ENCODE results near the gene YIPF5. TPM values are rescaled to one million over a fixed set of nuclear protein-coding genes. Genes with fewer than 3 reads are reported as not detected.
A peak's percentile ranks its signal among the peaks of the same experiment; 100 is the strongest.

The YIPF5 gene
- total RNA-seq, 1 donor from 2014 or later, result 37.9 TPM

DNA sequence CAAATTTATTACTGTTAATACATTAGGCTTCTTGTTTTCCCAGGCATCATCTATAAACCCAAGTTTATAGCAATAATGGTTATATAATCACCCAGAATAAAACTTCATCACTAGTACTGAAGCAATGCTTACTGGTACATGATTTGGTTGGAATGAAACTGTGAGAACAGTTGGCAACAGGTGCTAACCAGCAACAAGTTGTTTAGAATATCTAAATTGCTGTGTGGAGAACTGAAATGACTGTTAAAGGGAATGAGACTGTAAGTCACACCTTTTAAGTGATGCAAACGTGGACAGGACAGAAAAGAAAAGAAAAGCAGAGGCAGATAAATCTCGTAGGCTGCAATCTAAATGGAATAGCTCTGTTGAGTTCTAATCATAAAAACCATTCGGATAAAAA lies 2.5 kb downstream of the YIPF5 start:
- H3K4me1 Mint-ChIP-seq (ENCODE audit: low read depth), result peaks cover 45% of the 10 kb centered on the region
- no peaks in the 10 kb centered on the region for H3K9me3 Mint-ChIP-seq
- intact Hi-C loops (cut with micrococcal nuclease), result no loop called here
- DNase-seq (ENCODE audit: low spot score), result no peak
- peak overlapping the region; percentile 60 for H3K4me3 Mint-ChIP-seq
- peaks cover 4% of the 10 kb centered on the region for H3K27me3 Mint-ChIP-seq (ENCODE audit: insufficient read depth)
- H3K27ac Mint-ChIP-seq, result no peak overlapping the region
- H3K36me3 Mint-ChIP-seq (ENCODE audit: low read depth), result peaks cover 20% of the 10 kb centered on the region

DNA sequence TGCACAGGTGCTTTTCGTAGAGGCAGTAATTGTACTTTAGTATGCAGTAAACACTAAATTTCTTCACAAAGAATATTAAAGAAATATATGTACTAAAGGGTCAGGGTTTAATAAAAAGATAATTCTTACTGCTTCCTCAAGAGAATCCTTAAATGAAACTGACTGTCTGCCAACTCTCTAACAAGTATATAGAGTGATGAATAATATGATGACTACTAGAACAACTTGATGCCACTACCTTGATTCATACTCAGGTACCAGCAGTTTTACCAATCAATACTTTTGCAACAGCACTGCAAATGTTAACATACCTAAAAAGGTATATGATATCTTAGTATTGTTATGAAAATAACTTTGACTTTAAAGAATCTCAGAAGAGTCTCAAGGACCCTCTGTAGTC lies 3.8 kb downstream of the YIPF5 start:
- H3K9me3 Mint-ChIP-seq, result no peaks in the 10 kb centered on the region
- no peak for DNase-seq (ENCODE audit: low spot score)
- H3K36me3 Mint-ChIP-seq (ENCODE audit: low read depth), result peaks cover 31% of the 10 kb centered on the region

DNA sequence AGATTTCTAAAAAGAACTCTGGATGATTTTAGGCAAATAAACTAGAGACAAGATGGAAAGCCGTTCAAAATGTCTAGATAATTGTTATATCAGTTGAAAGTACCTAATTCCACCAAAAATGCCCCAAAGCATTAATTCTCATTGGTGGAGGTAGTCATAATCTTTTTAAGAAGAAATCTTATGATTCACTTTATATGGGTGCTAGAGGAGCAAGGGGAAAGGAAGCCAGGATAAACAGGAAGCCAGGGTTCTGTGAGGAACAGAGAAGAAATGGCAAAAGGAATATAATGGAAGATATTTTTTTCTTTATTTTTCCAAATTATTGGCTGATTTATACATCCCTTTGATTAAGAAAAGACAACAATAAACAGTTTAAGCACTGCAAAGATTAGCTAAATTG lies 7.8 kb downstream of the YIPF5 start:
- peaks cover 37% of the 10 kb centered on the region for H3K36me3 Mint-ChIP-seq (ENCODE audit: low read depth)
- peaks cover 12% of the 10 kb centered on the region for H3K4me1 Mint-ChIP-seq (ENCODE audit: low read depth)
- intact Hi-C loops (cut with micrococcal nuclease), result no loop called here
- no peak overlapping the region for H3K4me3 Mint-ChIP-seq
- H3K27me3 Mint-ChIP-seq (ENCODE audit: insufficient read depth), result no peaks in the 10 kb centered on the region
- no peak for DNase-seq (ENCODE audit: low spot score)
- no peak overlapping the region for H3K27ac Mint-ChIP-seq
- H3K9me3 Mint-ChIP-seq, result no peaks in the 10 kb centered on the region

More for the DNA sequence above, 3.8 kb downstream of the YIPF5 start:
- Mint-ChIP-seq H3K27ac (no peak overlapping the region), H3K4me3 (no peak overlapping the region), H3K4me1 (ENCODE audit: low read depth) (peaks cover 45% of the 10 kb centered on the region), H3K27me3 (ENCODE audit: insufficient read depth) (peaks cover 2% of the 10 kb centered on the region)
- intact Hi-C loops (cut with micrococcal nuclease), result no loop called here

DNA sequence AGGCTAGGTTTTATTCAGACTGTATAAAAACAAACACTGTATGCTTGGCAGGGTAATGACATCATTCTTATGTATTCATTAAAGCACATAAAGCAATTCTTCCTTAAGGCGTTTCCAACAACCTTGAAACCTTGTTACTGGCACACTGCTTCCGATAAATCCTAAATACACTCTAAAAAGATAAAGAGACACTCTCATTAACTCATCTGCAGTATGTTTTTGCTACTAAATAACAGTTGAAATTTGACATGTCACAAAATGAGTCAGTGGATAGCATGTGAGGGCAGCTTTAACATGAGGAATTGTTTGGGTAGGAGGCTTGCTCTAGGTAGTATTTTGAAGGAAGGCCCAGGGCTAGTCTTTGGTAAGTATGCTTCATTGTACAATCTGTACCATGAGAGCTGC lies 13.7 kb downstream of the YIPF5 start:
- intact Hi-C loops (cut with micrococcal nuclease), result no loop called here
- Mint-ChIP-seq H3K4me3 (no peak overlapping the region), H3K27me3 (ENCODE audit: insufficient read depth) (no peaks in the 10 kb centered on the region), H3K9me3 (no peaks in the 10 kb centered on the region), H3K27ac (no peak overlapping the region), H3K4me1 (ENCODE audit: low read depth) (no peaks in the 10 kb centered on the region), H3K36me3 (ENCODE audit: low read depth) (peaks cover 15% of the 10 kb centered on the region)
- no peak for DNase-seq (ENCODE audit: low spot score)

DNA sequence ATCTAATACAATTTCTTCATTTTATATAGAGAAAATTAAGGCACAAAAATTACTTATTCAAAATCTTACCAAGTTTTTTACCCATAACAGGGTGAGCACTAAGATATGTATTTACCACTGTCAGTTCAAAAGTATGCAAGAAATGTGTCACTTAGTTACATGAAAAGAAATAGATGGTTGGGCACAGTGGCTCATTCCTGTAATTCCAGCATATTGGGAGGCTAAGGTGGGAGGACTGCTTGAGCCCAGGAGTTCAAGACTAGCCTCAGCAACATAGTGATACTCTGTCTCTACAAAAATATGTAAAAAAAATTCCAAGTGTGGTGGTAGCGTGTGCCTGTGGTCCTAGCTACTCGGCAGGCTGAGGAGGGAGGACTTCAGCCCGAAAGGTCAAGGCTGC lies 19.4 kb downstream of the YIPF5 start:
- DNase-seq (ENCODE audit: low spot score), result no peak
- H3K4me1 Mint-ChIP-seq (ENCODE audit: low read depth), result no peaks in the 10 kb centered on the region
- H3K9me3 Mint-ChIP-seq, result no peaks in the 10 kb centered on the region
- intact Hi-C loops (cut with micrococcal nuclease), result no loop called here
- H3K27me3 Mint-ChIP-seq (ENCODE audit: insufficient read depth), result no peaks in the 10 kb centered on the region
- no peak overlapping the region for H3K4me3 Mint-ChIP-seq
- no peak overlapping the region for H3K27ac Mint-ChIP-seq
- H3K36me3 Mint-ChIP-seq (ENCODE audit: low read depth), result no peaks in the 10 kb centered on the region

DNA sequence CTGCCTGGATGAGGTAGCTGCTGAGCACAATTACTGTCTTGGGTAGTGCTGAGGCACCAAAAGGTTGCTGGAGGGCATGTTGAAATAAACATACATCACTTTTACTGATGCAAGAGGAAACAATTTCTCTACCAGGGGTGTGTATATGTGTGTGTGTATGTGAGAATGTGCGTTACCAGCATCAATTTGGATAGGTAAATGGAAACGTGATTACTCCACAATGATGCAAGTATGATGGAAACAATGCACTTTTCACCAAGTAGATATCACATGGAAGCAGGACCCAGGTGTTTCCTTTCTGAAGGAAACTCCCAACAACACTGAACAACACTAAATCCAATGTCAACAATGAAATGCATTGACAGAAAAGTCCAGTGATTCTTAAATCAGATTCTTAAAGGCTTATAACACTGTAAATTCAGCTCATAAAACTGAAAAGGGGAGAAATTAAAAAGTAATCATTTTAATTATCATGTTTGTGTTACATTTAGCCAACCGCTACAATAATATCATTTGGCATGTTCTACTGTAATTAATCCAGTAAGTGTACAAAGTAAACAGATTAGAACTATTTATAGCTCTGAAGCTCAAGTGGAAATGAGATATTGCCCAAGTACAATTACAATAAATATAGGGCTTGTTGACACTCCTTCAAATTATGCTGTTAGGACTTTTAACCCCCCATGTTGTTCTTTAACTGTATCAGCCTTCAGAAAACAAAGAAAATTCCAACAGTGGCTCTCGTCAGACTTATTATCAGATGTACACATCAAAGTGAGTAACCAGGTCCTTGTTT lies 25.3 kb downstream of the YIPF5 start:
- intact Hi-C loops (cut with micrococcal nuclease), result no loop called here
- Mint-ChIP-seq H3K9me3 (no peaks in the 10 kb centered on the region), H3K4me3 (no peak overlapping the region), H3K27ac (no peak overlapping the region), H3K27me3 (ENCODE audit: insufficient read depth) (peaks cover 2% of the 10 kb centered on the region), H3K4me1 (ENCODE audit: low read depth) (peaks cover 7% of the 10 kb centered on the region), H3K36me3 (ENCODE audit: low read depth) (no peaks in the 10 kb centered on the region)
- DNase-seq (ENCODE audit: low spot score), result no peak

DNA sequence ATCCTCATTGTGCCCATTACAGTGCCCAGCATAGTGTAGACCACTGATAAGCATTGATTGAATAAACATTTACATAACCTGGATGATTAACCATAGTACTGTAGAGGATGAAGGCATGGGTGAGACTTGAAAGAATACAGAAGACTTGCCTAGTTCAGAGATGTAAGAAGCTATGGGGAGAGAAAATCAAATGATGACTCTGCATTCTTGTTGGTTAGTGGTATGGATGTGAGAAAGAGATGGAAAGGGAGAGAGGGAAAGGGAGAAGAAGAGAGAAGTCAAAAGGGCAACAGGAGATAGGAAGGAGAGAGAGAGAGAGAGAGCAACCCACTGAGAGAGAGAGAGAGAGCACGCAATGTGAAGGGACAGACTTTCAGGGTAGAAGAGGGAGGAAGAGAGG lies 26.8 kb downstream of the YIPF5 start:
- H3K27ac Mint-ChIP-seq, result no peak overlapping the region
- intact Hi-C loops (cut with micrococcal nuclease), result no loop called here
- H3K9me3 Mint-ChIP-seq, result no peaks in the 10 kb centered on the region
- no peak for DNase-seq (ENCODE audit: low spot score)
- H3K27me3 Mint-ChIP-seq (ENCODE audit: insufficient read depth), result peaks cover 2% of the 10 kb centered on the region
- H3K36me3 Mint-ChIP-seq (ENCODE audit: low read depth), result no peaks in the 10 kb centered on the region
- peaks cover 7% of the 10 kb centered on the region for H3K4me1 Mint-ChIP-seq (ENCODE audit: low read depth)
- no peak overlapping the region for H3K4me3 Mint-ChIP-seq

DNA sequence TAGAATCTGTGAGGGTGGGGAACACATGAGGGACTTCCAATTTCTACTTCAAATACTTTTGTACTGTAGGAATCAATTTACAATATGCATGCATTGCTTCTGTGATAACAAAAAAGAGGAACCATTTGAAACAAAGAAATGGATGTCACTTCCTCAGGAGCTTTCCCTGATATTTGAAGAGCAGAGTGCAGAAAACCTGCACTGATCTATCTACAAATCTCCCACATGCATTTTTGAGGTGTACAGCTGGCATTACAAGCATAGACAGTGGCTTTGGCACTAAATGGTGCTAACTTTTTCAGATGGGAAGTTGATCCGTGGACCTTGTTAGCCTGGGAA lies 27.7 kb downstream of the YIPF5 start:
- Mint-ChIP-seq H3K4me3 (no peak overlapping the region), H3K9me3 (no peaks in the 10 kb centered on the region), H3K27ac (no peak overlapping the region), H3K36me3 (ENCODE audit: low read depth) (no peaks in the 10 kb centered on the region), H3K4me1 (ENCODE audit: low read depth) (peaks cover 7% of the 10 kb centered on the region), H3K27me3 (ENCODE audit: insufficient read depth) (peaks cover 2% of the 10 kb centered on the region)
- no peak for DNase-seq (ENCODE audit: low spot score)
- intact Hi-C loops (cut with micrococcal nuclease), result no loop called here

DNA sequence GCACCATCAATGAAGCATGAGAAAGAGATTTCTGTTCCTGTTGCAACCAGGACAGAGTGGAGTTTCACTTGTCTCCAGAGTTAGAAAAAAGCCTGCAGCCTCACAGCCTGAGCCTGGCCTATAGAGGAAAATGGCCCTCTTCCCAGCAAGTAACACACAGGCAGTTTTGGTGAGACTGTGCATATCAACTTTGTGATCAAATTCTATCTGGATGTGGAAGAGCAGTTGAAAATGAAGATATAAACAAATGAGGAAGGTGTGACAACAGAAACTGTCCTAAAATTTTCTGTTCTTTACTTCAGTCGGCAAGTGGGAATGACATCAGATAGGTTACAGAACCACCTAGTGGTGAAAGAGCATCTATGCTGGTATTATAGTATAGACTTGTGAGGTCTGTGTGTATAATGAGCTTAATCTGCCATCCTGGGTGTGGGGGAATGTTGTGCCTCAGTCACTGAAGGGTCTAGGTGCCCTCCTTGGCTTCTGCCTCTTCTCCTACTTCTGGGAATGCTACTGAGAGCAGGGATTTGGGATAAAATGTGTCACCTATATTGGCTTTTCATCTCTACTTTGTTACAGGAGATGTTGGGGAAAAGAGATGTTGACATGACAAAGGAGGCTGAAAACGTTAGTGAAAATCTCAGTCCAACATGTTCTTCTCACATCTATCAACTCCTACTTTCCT lies 28.2 kb downstream of the YIPF5 start:
- DNase-seq (ENCODE audit: low spot score), result no peak
- Mint-ChIP-seq H3K4me3 (no peak overlapping the region), H3K4me1 (ENCODE audit: low read depth) (peaks cover 7% of the 10 kb centered on the region), H3K36me3 (ENCODE audit: low read depth) (no peaks in the 10 kb centered on the region), H3K9me3 (no peaks in the 10 kb centered on the region), H3K27me3 (ENCODE audit: insufficient read depth) (peaks cover 7% of the 10 kb centered on the region), H3K27ac (no peak overlapping the region)
- intact Hi-C loops (cut with micrococcal nuclease), result no loop called here

DNA sequence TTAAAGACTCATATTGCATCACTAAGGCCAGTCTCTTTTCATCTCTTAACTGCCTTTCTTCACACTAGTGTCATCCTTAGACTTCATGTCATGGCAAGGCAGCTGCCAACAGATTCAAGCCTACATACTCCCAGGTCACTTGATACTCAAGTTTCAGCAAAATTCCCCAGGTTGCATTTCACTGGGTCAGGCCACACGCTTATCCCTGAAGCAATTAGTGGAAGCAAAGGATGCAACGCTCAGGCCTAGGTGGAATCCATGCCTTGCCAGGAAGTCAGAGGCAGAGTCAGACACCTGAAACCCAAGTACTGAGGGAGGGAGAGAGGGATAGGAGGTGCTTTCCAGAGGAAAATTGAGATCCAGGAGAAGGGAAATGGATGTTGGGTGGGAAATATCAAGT lies 28.9 kb downstream of the YIPF5 start:
- H3K27ac Mint-ChIP-seq, result no peak overlapping the region
- no peak overlapping the region for H3K4me3 Mint-ChIP-seq
- no peaks in the 10 kb centered on the region for H3K36me3 Mint-ChIP-seq (ENCODE audit: low read depth)
- peaks cover 10% of the 10 kb centered on the region for H3K27me3 Mint-ChIP-seq (ENCODE audit: insufficient read depth)
- intact Hi-C loops (cut with micrococcal nuclease), result no loop called here
- no peaks in the 10 kb centered on the region for H3K9me3 Mint-ChIP-seq
- no peak for DNase-seq (ENCODE audit: low spot score)
- H3K4me1 Mint-ChIP-seq (ENCODE audit: low read depth), result peaks cover 7% of the 10 kb centered on the region

DNA sequence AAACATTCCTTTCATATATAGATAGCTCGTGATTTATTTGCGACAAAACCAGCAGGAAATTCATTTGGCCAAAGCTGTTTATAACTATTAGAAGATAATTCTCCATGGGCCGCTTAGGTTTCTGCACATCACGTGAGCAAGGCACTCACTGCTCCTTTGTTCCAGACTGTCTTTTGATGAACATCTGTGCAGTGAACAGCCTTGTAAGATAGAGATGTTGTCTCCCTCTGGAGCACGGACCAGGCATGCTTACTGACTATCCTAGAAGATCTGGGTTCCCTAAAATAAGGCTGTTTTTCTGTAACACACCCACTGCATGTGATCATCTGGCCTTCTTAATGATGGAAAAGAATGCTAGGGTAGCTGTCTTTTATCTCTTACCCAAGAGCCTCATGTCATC lies 30.9 kb downstream of the YIPF5 start:
- H3K4me3 Mint-ChIP-seq, result no peak overlapping the region
- no peak overlapping the region for H3K27ac Mint-ChIP-seq
- H3K4me1 Mint-ChIP-seq (ENCODE audit: low read depth), result peaks cover 7% of the 10 kb centered on the region
- H3K27me3 Mint-ChIP-seq (ENCODE audit: insufficient read depth), result peaks cover 11% of the 10 kb centered on the region
- intact Hi-C loops (cut with micrococcal nuclease), result no loop called here
- DNase-seq (ENCODE audit: low spot score), result no peak
- H3K9me3 Mint-ChIP-seq, result no peaks in the 10 kb centered on the region
- no peaks in the 10 kb centered on the region for H3K36me3 Mint-ChIP-seq (ENCODE audit: low read depth)

DNA sequence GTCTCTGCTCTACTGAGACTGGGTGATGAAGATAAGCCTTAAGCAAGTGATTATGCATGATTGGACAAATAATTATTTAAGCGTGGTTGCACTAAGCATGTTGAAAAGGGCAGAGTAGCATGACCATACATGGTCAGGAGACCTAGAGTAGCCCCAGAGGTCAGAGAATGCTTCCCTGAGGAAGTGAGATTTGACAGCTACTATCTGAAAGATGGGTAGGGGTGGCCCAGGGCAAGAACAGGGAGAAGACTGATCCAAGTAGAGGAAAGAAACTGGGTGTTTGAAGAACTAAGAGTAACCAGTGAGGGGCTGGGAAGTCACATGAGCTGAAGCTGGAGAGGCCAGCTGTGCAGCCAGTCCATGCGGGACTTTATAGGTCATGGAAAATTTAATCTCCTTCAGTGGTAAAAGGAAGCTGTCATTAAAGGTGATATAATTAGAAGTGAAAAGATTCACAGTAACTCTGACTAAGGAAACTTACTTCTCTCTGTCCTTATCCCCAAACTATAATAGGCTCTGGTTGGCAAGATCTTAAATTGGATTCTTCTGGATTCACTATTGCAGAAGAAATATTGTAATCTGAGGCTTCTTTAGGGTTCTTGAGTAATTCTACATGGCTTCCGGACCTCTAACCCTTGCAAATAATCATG lies 35.2 kb downstream of the YIPF5 start:
- Mint-ChIP-seq H3K4me1 (ENCODE audit: low read depth) (no peaks in the 10 kb centered on the region), H3K9me3 (no peaks in the 10 kb centered on the region), H3K27me3 (ENCODE audit: insufficient read depth) (peaks cover 15% of the 10 kb centered on the region), H3K4me3 (no peak overlapping the region), H3K27ac (no peak overlapping the region), H3K36me3 (ENCODE audit: low read depth) (no peaks in the 10 kb centered on the region)
- DNase-seq (ENCODE audit: low spot score), result no peak
- intact Hi-C loops (cut with micrococcal nuclease), result no loop called here

DNA sequence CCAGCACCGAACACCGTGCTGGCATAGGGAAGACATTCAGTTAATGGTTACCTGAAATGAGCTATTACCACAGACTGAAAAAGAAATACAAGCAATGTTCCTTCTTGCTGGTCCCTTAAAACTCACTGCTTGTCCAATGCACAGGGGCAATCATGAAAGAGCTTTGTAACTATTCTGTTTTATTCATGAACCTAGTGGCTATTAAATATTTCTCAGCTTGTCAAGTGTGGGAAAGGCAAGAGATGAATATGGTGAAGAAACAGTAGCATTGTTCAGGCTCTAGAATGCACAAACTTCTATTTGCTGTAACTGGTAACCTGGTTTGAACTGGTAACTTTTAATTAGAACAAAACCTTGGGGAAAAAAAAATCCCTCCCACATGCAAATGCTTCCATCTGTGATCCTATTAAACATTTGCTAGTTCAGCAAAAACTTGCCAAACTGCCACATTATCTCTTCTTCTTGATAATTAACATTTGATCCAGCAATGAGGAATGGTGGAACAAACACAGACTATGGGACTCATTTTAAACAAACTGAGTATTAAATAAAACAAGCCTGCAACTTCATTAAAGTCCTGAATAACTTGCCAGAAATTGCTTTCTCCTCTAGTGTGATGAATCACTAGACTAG lies 36.1 kb downstream of the YIPF5 start:
- H3K4me1 Mint-ChIP-seq (ENCODE audit: low read depth), result no peaks in the 10 kb centered on the region
- H3K27me3 Mint-ChIP-seq (ENCODE audit: insufficient read depth), result peaks cover 18% of the 10 kb centered on the region
- no peak overlapping the region for H3K4me3 Mint-ChIP-seq
- H3K27ac Mint-ChIP-seq, result no peak overlapping the region
- intact Hi-C loops (cut with micrococcal nuclease), result no loop called here
- no peak for DNase-seq (ENCODE audit: low spot score)
- H3K36me3 Mint-ChIP-seq (ENCODE audit: low read depth), result no peaks in the 10 kb centered on the region
- no peaks in the 10 kb centered on the region for H3K9me3 Mint-ChIP-seq
